Measurements from ENCODE around the gene SLC25A39. TPM values are rescaled to one million over a fixed set of nuclear protein-coding genes. Genes with fewer than 3 reads are reported as not detected.

SLC25A39 gene
- total and polyA plus RNA-seq, 12 donors, result 36.3 to 105 (median 44.6) TPM

GRCh38 chr17:44352828-44353671 is 28.4 kb upstream of the SLC25A39 start:
- peak overlapping the region in 4 of 10 donors; percentile 23 to 60 (median 48) for H3K27ac ChIP-seq
- H3K36me3 ChIP-seq, result peaks cover 0 to 46% (median 31%) of the 10 kb centered on the region in 9 donors
- DNase-seq, result no peak
- H3K27me3 ChIP-seq, result no peaks in the 10 kb centered on the region
- peaks cover 0 to 16% (median 0%) of the 10 kb centered on the region in 9 donors for H3K4me1 ChIP-seq
- intact Hi-C loops (cut with DNase I), result loop anchor here in 1 of 10 donors (5.0 kb wide), 1 partner anchor 169 kb away; no protein-coding TSS in a partner anchor
- no peak for ATAC-seq
- H3K4me3 ChIP-seq, result peak overlapping the region in 9 of 10 donors; percentile 25 to 51 (median 40)
- WGBS, 2 donors, result 51 to 60% methylated on average over 22 of the region's 22 CpGs
- TF ChIP-seq CTCF (IDR thresholded peaks at IDR 0.05), result no peak
- H3K9me3 ChIP-seq, result no peaks in the 10 kb centered on the region

GRCh38 chr17:44351961-44352827 is 27.6 kb upstream of the SLC25A39 start:
- H3K36me3 ChIP-seq, result peaks cover 0 to 46% (median 31%) of the 10 kb centered on the region in 9 donors
- H3K9me3 ChIP-seq, result no peaks in the 10 kb centered on the region
- H3K27me3 ChIP-seq, result no peaks in the 10 kb centered on the region
- peaks cover 0 to 24% (median 0%) of the 10 kb centered on the region in 9 donors for H3K4me1 ChIP-seq
- ATAC-seq (no peak), DNase-seq (no peak)
- WGBS, 2 donors, result 85% methylated on average over 36 of the region's 36 CpGs
- no peak overlapping the region for H3K27ac ChIP-seq
- H3K4me3 ChIP-seq, result no peak overlapping the region
- intact Hi-C loops (cut with DNase I), result loop anchor here in 1 of 10 donors (5.0 kb wide), 1 partner anchor 170 kb away; no protein-coding TSS in a partner anchor
- TF ChIP-seq CTCF (IDR thresholded peaks at IDR 0.05), result no peak

GRCh38 chr17:44351464-44351863 is 26.8 kb upstream of the SLC25A39 start:
- no peak overlapping the region for H3K4me3 ChIP-seq
- H3K9me3 ChIP-seq, result no peaks in the 10 kb centered on the region
- H3K27ac ChIP-seq, result no peak overlapping the region
- H3K27me3 ChIP-seq, result no peaks in the 10 kb centered on the region
- intact Hi-C loops (cut with DNase I), result loop anchor here in 1 of 10 donors (5.0 kb wide), 1 partner anchor 171 kb away; no protein-coding TSS in a partner anchor
- H3K36me3 ChIP-seq, result peaks cover 0 to 46% (median 31%) of the 10 kb centered on the region in 9 donors
- 92 to 93% methylated on average over 8 of the region's 8 CpGs for WGBS, 2 donors
- ATAC-seq, result peak in 1 of 8 donors; percentile 6
- no peak for DNase-seq
- peaks cover 0 to 32% (median 0%) of the 10 kb centered on the region in 9 donors for H3K4me1 ChIP-seq
- no peak for TF ChIP-seq CTCF (IDR thresholded peaks at IDR 0.05)

- H3K4me1 ChIP-seq, result peaks cover 0 to 39% (median 6%) of the 10 kb centered on the region in 9 donors
- TF ChIP-seq CTCF (IDR thresholded peaks at IDR 0.05), result peak; percentile 56 to 85 (median 73)
- no peak overlapping the region for H3K4me3 ChIP-seq
- ATAC-seq (peak in 7 of 8 donors; percentile 15 to 72 (median 69)), DNase-seq (peak; percentile 56 to 70)
- WGBS, 2 donors, result 66 to 67% methylated on average over 6 of the region's 6 CpGs
- no peak overlapping the region for H3K27ac ChIP-seq
- H3K27me3 ChIP-seq, result no peaks in the 10 kb centered on the region
- no peaks in the 10 kb centered on the region for H3K9me3 ChIP-seq
- peaks cover 0 to 46% (median 31%) of the 10 kb centered on the region in 9 donors for H3K36me3 ChIP-seq
- intact Hi-C loops (cut with DNase I), result loop anchor here in 1 of 10 donors (5.0 kb wide), 1 partner anchor 172 kb away; no protein-coding TSS in a partner anchor
Observed at GRCh38 chr17:44350733-44351226, 26.2 kb upstream of the SLC25A39 start.

Data from heart right ventricle (tissue), 16 donors.